Activated naive CD8-positive, alpha-beta T cell (primary cell): ENCODE measurements around the gene VAV3.

Experiments used
- H3K27ac Mint-ChIP-seq: one replicate; pipeline ENCODE4 v1.8.0; 2021; ENCODE audit warnings: mixed read lengths
- H3K27me3 Mint-ChIP-seq: one replicate; pipeline ENCODE4 v1.8.0; 2021; ENCODE audit warnings: mixed read lengths
- H3K36me3 Mint-ChIP-seq: one replicate; pipeline ENCODE4 v1.8.0; 2021; ENCODE audit warnings: mixed read lengths
- H3K4me1 Mint-ChIP-seq: one replicate; pipeline ENCODE4 v1.8.0; 2021; ENCODE audit warnings: low read depth, mixed read lengths
- H3K4me3 Mint-ChIP-seq: one replicate; pipeline ENCODE4 v1.8.0; 2021; ENCODE audit warnings: mild to moderate bottlenecking, mixed read lengths
- H3K9me3 Mint-ChIP-seq: one replicate; pipeline ENCODE4 v1.8.0; 2021; ENCODE audit warnings: low read depth, mixed read lengths

The VAV3 gene

DNA sequence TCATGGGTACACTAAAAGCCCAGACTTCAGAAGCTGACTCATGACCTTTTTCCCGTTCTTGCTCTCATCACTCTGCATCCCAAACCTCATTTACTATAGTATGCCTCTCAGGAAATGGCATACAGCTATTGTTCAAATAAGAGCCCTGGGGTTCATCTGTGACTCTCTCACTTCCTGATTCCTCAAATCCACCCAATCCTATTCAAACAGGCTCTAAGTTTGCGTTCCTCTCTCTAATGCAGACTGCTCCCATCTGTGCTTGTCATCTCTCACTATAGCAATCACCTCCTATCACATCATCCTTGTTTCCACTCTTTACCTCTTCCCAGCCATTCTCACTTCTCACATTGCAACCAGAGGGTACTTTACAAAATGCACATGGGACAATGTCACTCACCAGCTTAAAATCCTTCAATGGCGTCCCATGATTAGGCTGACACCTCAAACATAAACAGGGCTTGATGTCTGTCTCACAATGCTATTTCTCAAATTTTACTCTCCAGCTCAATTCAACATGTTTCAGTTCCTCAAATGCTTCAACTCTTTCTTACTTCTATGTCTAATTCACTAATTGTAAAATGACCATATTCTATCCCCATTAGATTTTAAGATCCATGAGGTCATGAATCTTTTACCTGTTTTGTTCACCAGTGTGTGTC is 415.7 kb downstream of the VAV3 start:
- H3K27ac Mint-ChIP-seq, result no peak overlapping the region
- H3K36me3 Mint-ChIP-seq, result no peaks in the 10 kb centered on the region
- H3K4me3 Mint-ChIP-seq, result no peak overlapping the region
- H3K27me3 Mint-ChIP-seq, result no peaks in the 10 kb centered on the region
- no peaks in the 10 kb centered on the region for H3K4me1 Mint-ChIP-seq
- no peaks in the 10 kb centered on the region for H3K9me3 Mint-ChIP-seq

- Mint-ChIP-seq H3K9me3 (no peaks in the 10 kb centered on the region), H3K27me3 (no peaks in the 10 kb centered on the region), H3K36me3 (no peaks in the 10 kb centered on the region), H3K4me1 (no peaks in the 10 kb centered on the region), H3K27ac (no peak overlapping the region), H3K4me3 (no peak overlapping the region)
Observed at GRCh38 chr1:107548276-107548675, 416.7 kb downstream of the VAV3 start.

- Mint-ChIP-seq H3K27ac (no peak overlapping the region), H3K9me3 (no peaks in the 10 kb centered on the region), H3K4me1 (no peaks in the 10 kb centered on the region), H3K27me3 (no peaks in the 10 kb centered on the region), H3K36me3 (no peaks in the 10 kb centered on the region), H3K4me3 (no peak overlapping the region)
Observed at GRCh38 chr1:107547363-107548155, 417.4 kb downstream of the VAV3 start.

DNA sequence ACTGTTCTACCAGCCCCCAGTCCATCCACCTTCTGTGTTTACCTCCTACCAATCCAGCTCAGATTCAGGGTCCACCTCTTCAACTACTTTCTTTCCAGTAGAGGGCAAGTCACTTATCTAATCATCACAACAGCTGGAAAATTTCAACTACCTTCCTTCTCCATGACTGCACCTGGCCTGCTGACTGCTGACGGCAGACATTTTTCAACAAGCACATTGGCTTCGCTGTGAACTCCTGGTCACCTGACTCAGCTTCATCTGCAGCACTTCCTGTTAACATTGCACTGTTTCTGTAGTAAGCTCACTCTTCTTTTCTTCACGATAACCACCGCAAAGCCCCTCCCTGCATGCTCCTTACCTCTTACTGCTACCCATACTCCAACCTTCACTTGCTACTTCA is 418.4 kb downstream of the VAV3 start:
- no peak overlapping the region for H3K4me3 Mint-ChIP-seq
- H3K36me3 Mint-ChIP-seq, result no peaks in the 10 kb centered on the region
- H3K27ac Mint-ChIP-seq, result no peak overlapping the region
- no peaks in the 10 kb centered on the region for H3K4me1 Mint-ChIP-seq
- no peaks in the 10 kb centered on the region for H3K9me3 Mint-ChIP-seq
- no peaks in the 10 kb centered on the region for H3K27me3 Mint-ChIP-seq

DNA sequence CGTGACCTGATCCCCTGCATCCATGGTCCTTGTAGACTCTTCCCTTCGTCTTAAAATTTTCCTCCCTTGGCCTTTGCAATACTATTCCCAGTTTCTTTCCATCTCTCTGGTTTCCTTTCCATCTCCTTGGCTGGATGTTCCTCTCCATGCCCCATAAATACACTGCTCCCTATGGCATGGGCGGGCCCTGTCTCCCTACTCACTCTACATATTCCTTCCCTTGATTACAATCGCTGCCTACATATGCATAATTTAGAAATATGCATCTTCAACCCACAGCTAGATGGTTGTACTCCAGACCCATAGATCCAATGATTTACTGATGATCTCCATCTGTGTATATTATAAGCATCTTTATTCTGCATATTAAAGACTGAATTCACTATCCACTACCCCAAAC is 419.1 kb downstream of the VAV3 start:
- Mint-ChIP-seq H3K27me3 (no peaks in the 10 kb centered on the region), H3K4me3 (no peak overlapping the region), H3K36me3 (no peaks in the 10 kb centered on the region), H3K4me1 (no peaks in the 10 kb centered on the region), H3K9me3 (no peaks in the 10 kb centered on the region), H3K27ac (no peak overlapping the region)

DNA sequence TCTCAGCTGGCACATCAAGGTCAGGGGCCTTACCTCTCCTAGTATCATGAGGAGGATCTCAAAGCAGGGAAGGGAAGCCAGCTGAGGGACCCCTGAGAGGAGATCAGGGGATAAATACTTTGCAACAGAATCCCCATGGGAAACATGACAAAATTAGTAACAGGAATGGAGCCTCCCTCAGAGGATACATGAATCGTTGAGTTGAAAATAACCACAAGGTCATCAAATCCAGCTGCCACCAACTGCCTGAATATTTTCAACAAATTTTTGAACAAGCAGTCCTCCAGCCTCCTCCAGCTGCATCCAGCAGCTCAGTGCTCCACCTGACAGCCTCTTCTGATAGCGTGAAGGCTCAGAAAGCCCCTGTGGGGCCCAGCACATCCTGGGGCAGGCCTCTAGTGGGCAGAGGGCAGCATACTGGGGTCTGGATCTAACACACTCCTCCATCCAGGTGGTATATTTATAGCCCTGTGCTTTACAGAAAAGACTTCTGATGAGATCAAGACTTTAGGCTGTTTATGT is 419.9 kb downstream of the VAV3 start:
- H3K9me3 Mint-ChIP-seq, result no peaks in the 10 kb centered on the region
- H3K27ac Mint-ChIP-seq, result no peak overlapping the region
- no peaks in the 10 kb centered on the region for H3K4me1 Mint-ChIP-seq

GRCh38 chr1:107544285-107544684 is 420.7 kb downstream of the VAV3 start:
- Mint-ChIP-seq H3K4me1 (no peaks in the 10 kb centered on the region), H3K27me3 (no peaks in the 10 kb centered on the region), H3K27ac (no peak overlapping the region), H3K9me3 (no peaks in the 10 kb centered on the region), H3K4me3 (no peak overlapping the region), H3K36me3 (no peaks in the 10 kb centered on the region)

More for the DNA sequence above, 419.9 kb downstream of the VAV3 start:
- Mint-ChIP-seq H3K4me3 (no peak overlapping the region), H3K27me3 (no peaks in the 10 kb centered on the region), H3K36me3 (no peaks in the 10 kb centered on the region)

- H3K9me3 Mint-ChIP-seq, result no peaks in the 10 kb centered on the region
- H3K36me3 Mint-ChIP-seq, result no peaks in the 10 kb centered on the region
- H3K4me1 Mint-ChIP-seq, result no peaks in the 10 kb centered on the region
- H3K27me3 Mint-ChIP-seq, result no peaks in the 10 kb centered on the region
- no peak overlapping the region for H3K4me3 Mint-ChIP-seq
- H3K27ac Mint-ChIP-seq, result no peak overlapping the region
Observed at GRCh38 chr1:107541412-107541811, 423.6 kb downstream of the VAV3 start.

- H3K4me1 Mint-ChIP-seq, result no peaks in the 10 kb centered on the region
- H3K9me3 Mint-ChIP-seq, result no peaks in the 10 kb centered on the region
- no peaks in the 10 kb centered on the region for H3K27me3 Mint-ChIP-seq
- no peak overlapping the region for H3K27ac Mint-ChIP-seq
- H3K4me3 Mint-ChIP-seq, result no peak overlapping the region
- H3K36me3 Mint-ChIP-seq, result no peaks in the 10 kb centered on the region
Observed at GRCh38 chr1:107538502-107538901, 426.5 kb downstream of the VAV3 start.

DNA sequence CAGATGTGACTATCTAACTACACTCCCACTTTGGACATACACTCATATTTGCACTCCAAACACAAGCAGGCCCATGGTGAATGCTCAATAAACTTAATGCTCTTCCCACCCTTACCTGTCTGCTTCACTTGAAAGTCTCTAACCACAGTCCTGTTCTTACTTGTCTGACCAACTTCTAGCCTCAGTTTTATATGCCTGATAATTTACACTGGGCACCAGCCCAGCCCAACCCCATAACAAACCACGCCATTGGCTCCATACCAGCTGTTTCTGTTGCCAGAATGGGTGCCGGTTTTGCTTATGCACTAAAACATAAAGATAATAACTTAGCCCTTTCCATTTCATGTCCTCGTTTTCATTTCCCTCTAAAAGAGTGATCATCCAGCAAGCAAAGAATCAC is 428.7 kb downstream of the VAV3 start:
- no peak overlapping the region for H3K4me3 Mint-ChIP-seq
- no peaks in the 10 kb centered on the region for H3K4me1 Mint-ChIP-seq
- no peak overlapping the region for H3K27ac Mint-ChIP-seq
- H3K9me3 Mint-ChIP-seq, result no peaks in the 10 kb centered on the region
- H3K36me3 Mint-ChIP-seq, result no peaks in the 10 kb centered on the region
- no peaks in the 10 kb centered on the region for H3K27me3 Mint-ChIP-seq

- Mint-ChIP-seq H3K4me1 (no peaks in the 10 kb centered on the region), H3K27me3 (no peaks in the 10 kb centered on the region), H3K4me3 (no peak overlapping the region), H3K9me3 (no peaks in the 10 kb centered on the region), H3K36me3 (no peaks in the 10 kb centered on the region), H3K27ac (no peak overlapping the region)
Observed at GRCh38 chr1:107535091-107535490, 429.9 kb downstream of the VAV3 start.

- H3K9me3 Mint-ChIP-seq, result no peaks in the 10 kb centered on the region
- H3K4me1 Mint-ChIP-seq, result no peaks in the 10 kb centered on the region
- no peaks in the 10 kb centered on the region for H3K36me3 Mint-ChIP-seq
- H3K4me3 Mint-ChIP-seq, result no peak overlapping the region
- H3K27ac Mint-ChIP-seq, result no peak overlapping the region
- H3K27me3 Mint-ChIP-seq, result no peaks in the 10 kb centered on the region
Observed at GRCh38 chr1:107534632-107535031, 430.3 kb downstream of the VAV3 start.

GRCh38 chr1:107533436-107533835 is 431.5 kb downstream of the VAV3 start:
- Mint-ChIP-seq H3K4me1 (no peaks in the 10 kb centered on the region), H3K9me3 (no peaks in the 10 kb centered on the region), H3K27ac (no peak overlapping the region)

GRCh38 chr1:107532318-107532717 is 432.7 kb downstream of the VAV3 start:
- no peaks in the 10 kb centered on the region for H3K36me3 Mint-ChIP-seq
- no peaks in the 10 kb centered on the region for H3K4me1 Mint-ChIP-seq
- H3K27ac Mint-ChIP-seq, result no peak overlapping the region
- no peaks in the 10 kb centered on the region for H3K27me3 Mint-ChIP-seq
- H3K9me3 Mint-ChIP-seq, result no peaks in the 10 kb centered on the region
- no peak overlapping the region for H3K4me3 Mint-ChIP-seq

More at GRCh38 chr1:107533436-107533835, 431.5 kb downstream of the VAV3 start:
- H3K4me3 Mint-ChIP-seq, result no peak overlapping the region
- H3K27me3 Mint-ChIP-seq, result no peaks in the 10 kb centered on the region
- H3K36me3 Mint-ChIP-seq, result no peaks in the 10 kb centered on the region

GRCh38 chr1:107531065-107531908 is 433.7 kb downstream of the VAV3 start:
- Mint-ChIP-seq H3K27me3 (no peaks in the 10 kb centered on the region), H3K4me3 (no peak overlapping the region), H3K4me1 (no peaks in the 10 kb centered on the region)

More at GRCh38 chr1:107531065-107531908, 433.7 kb downstream of the VAV3 start:
- Mint-ChIP-seq H3K36me3 (no peaks in the 10 kb centered on the region), H3K27ac (no peak overlapping the region), H3K9me3 (no peaks in the 10 kb centered on the region)
